AML-193 (cell line): ENCODE measurements around the gene P4HB.

Experiments used
- DNase-seq, 2 experiments: peaks; one replicate each; lab custom pipeline; 2025; lab: John Stamatoyannopoulos, UW

P4HB gene

GRCh38 chr17:81868674-81869220, 8.4 kb upstream of the P4HB start:
- DNase-seq = no peak

GRCh38 chr17:81867991-81868673, 7.8 kb upstream of the P4HB start:
- DNase-seq = no peak

GRCh38 chr17:81867170-81867990, 7.0 kb upstream of the P4HB start:
- DNase-seq = no peak

- DNase-seq = no peak
These were observed 6.3 kb upstream of the P4HB start for GRCh38 chr17:81866440-81867169.

- DNase-seq = no peak
These were observed 5.6 kb upstream of the P4HB start for GRCh38 chr17:81865733-81866439.

GRCh38 chr17:81865358-81865732, 5.0 kb upstream of the P4HB start:
- DNase-seq = no peak

GRCh38 chr17:81863833-81864768, 3.8 kb upstream of the P4HB start:
- no peak for DNase-seq

- peak; percentile 32 to 55 for DNase-seq
These were observed 2.9 kb upstream of the P4HB start for GRCh38 chr17:81863123-81863675.

- DNase-seq = peak; percentile 100
These were observed 627 bp upstream of the P4HB start for GRCh38 chr17:81860756-81861568.

- DNase-seq = peak in 1 of 2 experiments; percentile 29
These were observed 1.1 kb downstream of the P4HB start for GRCh38 chr17:81858967-81859905.

GRCh38 chr17:81858170-81858966, 2.0 kb downstream of the P4HB start:
- no peak for DNase-seq

GRCh38 chr17:81854974-81855774, 5.2 kb downstream of the P4HB start:
- peak in 1 of 2 experiments; percentile 22 for DNase-seq

- no peak for DNase-seq
These were observed 8.1 kb downstream of the P4HB start for GRCh38 chr17:81852237-81852636.

GRCh38 chr17:81851423-81851822, 8.9 kb downstream of the P4HB start:
- no peak for DNase-seq

- DNase-seq = no peak
These were observed 10.9 kb downstream of the P4HB start for GRCh38 chr17:81849457-81849856.
